Psoas muscle (tissue), 8 donors: ENCODE measurements around the gene GNAZ. TPM values are rescaled to one million over a fixed set of nuclear protein-coding genes. Genes with fewer than 3 reads are reported as not detected.

Experiments
- ATAC-seq, 4 donors: fragments of 200-7000 bp; cut with Tn5 transposase; one replicate each; pipeline ENCODE4 v1.9.1; 2020; ENCODE audit warnings: moderate library complexity in 3 of 4, mild to moderate bottlenecking in 2 of 4
- DNase-seq, 2 donors: peaks; one replicate each; pipeline ENCODE4 v3.0.0-alpha.2; 2020
- H3K27ac ChIP-seq: fragments of 200-600 bp; one replicate; pipeline ENCODE4 v1.8.0; 2022
- H3K27me3 ChIP-seq, 3 donors: fragments of 200-600 bp in 1 of 3; one replicate each; pipeline versions ENCODE4 v1.6.1 to v1.8.0; 2013 to 2022; ENCODE audit warnings: low read length in 2 of 3, mild to moderate bottlenecking in 2 of 3, moderate library complexity in 1 of 3; ENCODE audit not compliant: insufficient read depth in 3 of 3
- H3K36me3 ChIP-seq, 2 donors: fragments of 200-600 bp in 1 of 2; one replicate each; pipeline versions ENCODE4 v1.6.1 to v1.8.0; 2013 to 2022; ENCODE audit warnings: low read depth in 1 of 2, mild to moderate bottlenecking in 1 of 2, moderate library complexity in 1 of 2; ENCODE audit not compliant: insufficient read depth in 1 of 2
- H3K4me1 ChIP-seq: fragments of 200-600 bp; one replicate; pipeline ENCODE4 v1.8.0; 2022
- H3K4me3 ChIP-seq: fragments of 200-600 bp; one replicate; pipeline ENCODE4 v1.8.0; 2022; ENCODE audit warnings: mild to moderate bottlenecking
- H3K9me3 ChIP-seq: fragments of 200-600 bp; one replicate; pipeline ENCODE4 v1.8.0; 2022
- CTCF ChIP-seq: fragments of 200-600 bp; IDR thresholded peaks from one replicate; pipeline ENCODE4 v1.8.0; 2022; ENCODE audit warnings: antibody characterized with exemption
- WGBS, 3 donors: extraction: QIAGEN DNeasy Blood & Tissue Kit; methylation state at CpG; one replicate each; pipeline versions ENCODE4 v1.1.6 to v1.1.7; 2013; 5-methylcytosine and 5-hydroxymethylcytosine counted together
- intact Hi-C, 2 donors: fragments of 100-400 bp; cut with DNase I; formaldehyde crosslinking; loops; one replicate each; pipeline versions ENCODE4 v1.11.0 to v1.14.2; 2022
- polyA plus RNA-seq, 3 donors: library from polyadenylated mRNA; stranded (reverse); fragments of 200-250 nt; gene quantifications; one replicate each; pipeline ENCODE4 v1.2.3, GENCODE V29; 2013
- total RNA-seq, 4 donors: library from RNA; stranded (reverse); fragmentation: NEBNext Ultra II Directional in 2 of 4; extraction: Animal tissue kit (Norgen Biotek cat#: 25700) in 2 of 4; gene quantifications; one replicate each; pipeline versions ENCODE4 v1.2.1 to v1.2.4, GENCODE V29; 2021 to 2023
- donor health status: healthy with polysubstance abuse.
- donor health status: DM: no; HTN: no; CAD: no; lungs with moderate emphysema.
- donor health status: Bipolar disorder and iron deficiency.
- donor health status: healthy.
- donor health status: DM: yes; HTN: yes; CAD: no.
- donor health status: DM: no; HTN: no; CAD: no.
- donor health status: DM: no; HTN: no; CAD: no.
- donor health status: DM: yes; HTN: yes; CAD: no.

Gene GNAZ
- total and polyA plus RNA-seq, 7 donors: 0.99 to 3.9 (median 1.7) TPM

GRCh38 chr22:23053051-23053707, 17.1 kb upstream of the GNAZ start:
- TF ChIP-seq CTCF: no peak
- DNase-seq: peak in 1 of 2 donors; percentile 12
- Histone ChIP-seq H3K36me3 (no peaks in the 10 kb centered on the region), H3K27ac (no peak overlapping the region), H3K4me3 (no peak overlapping the region), H3K27me3 (peaks cover 0 to 12% (median 0%) of the 10 kb centered on the region in 3 donors), H3K4me1 (no peaks in the 10 kb centered on the region), H3K9me3 (peaks cover 9% of the 10 kb centered on the region)
- 50 to 52% (median 51%) methylated on average over 5 of the region's 5 CpGs for WGBS, 3 donors
- no peak for ATAC-seq
- intact Hi-C loops: no loop called here

GRCh38 chr22:23053912-23054530, 16.3 kb upstream of the GNAZ start:
- H3K4me3 ChIP-seq: no peak overlapping the region
- TF ChIP-seq CTCF: no peak
- H3K27me3 ChIP-seq: peaks cover 0 to 4% (median 0%) of the 10 kb centered on the region in 3 donors
- H3K4me1 ChIP-seq: no peaks in the 10 kb centered on the region
- WGBS, 3 donors: 88 to 92% (median 89%) methylated on average over 8 of the region's 8 CpGs
- DNase-seq (peak in 1 of 2 donors; percentile 19), ATAC-seq (no peak)
- H3K27ac ChIP-seq: no peak overlapping the region
- H3K9me3 ChIP-seq: peaks cover 9% of the 10 kb centered on the region
- intact Hi-C loops: no loop called here
- H3K36me3 ChIP-seq: no peaks in the 10 kb centered on the region

GRCh38 chr22:23054531-23055257, 15.6 kb upstream of the GNAZ start:
- ATAC-seq (no peak), DNase-seq (no peak)
- Histone ChIP-seq H3K4me3 (no peak overlapping the region), H3K27me3 (peaks cover 0 to 4% (median 0%) of the 10 kb centered on the region in 3 donors), H3K27ac (no peak overlapping the region), H3K9me3 (peaks cover 9% of the 10 kb centered on the region), H3K36me3 (no peaks in the 10 kb centered on the region), H3K4me1 (no peaks in the 10 kb centered on the region)
- intact Hi-C loops: no loop called here
- WGBS, 3 donors: 63 to 78% (median 65%) methylated on average over 5 of the region's 5 CpGs
- TF ChIP-seq CTCF: no peak

- Histone ChIP-seq H3K4me3 (no peak overlapping the region), H3K9me3 (peaks cover 9% of the 10 kb centered on the region), H3K27ac (no peak overlapping the region), H3K36me3 (no peaks in the 10 kb centered on the region), H3K4me1 (no peaks in the 10 kb centered on the region), H3K27me3 (peaks cover 0 to 4% (median 0%) of the 10 kb centered on the region in 3 donors)
- DNase-seq (no peak), ATAC-seq (no peak)
- no peak for TF ChIP-seq CTCF
- intact Hi-C loops: no loop called here
- 71 to 79% (median 78%) methylated on average over 7 of the region's 7 CpGs for WGBS, 3 donors
Measured at GRCh38 chr22:23055449-23056179, 14.7 kb upstream of the GNAZ start.
